ENCODE data around the gene NUMB.

Gene NUMB

DNA sequence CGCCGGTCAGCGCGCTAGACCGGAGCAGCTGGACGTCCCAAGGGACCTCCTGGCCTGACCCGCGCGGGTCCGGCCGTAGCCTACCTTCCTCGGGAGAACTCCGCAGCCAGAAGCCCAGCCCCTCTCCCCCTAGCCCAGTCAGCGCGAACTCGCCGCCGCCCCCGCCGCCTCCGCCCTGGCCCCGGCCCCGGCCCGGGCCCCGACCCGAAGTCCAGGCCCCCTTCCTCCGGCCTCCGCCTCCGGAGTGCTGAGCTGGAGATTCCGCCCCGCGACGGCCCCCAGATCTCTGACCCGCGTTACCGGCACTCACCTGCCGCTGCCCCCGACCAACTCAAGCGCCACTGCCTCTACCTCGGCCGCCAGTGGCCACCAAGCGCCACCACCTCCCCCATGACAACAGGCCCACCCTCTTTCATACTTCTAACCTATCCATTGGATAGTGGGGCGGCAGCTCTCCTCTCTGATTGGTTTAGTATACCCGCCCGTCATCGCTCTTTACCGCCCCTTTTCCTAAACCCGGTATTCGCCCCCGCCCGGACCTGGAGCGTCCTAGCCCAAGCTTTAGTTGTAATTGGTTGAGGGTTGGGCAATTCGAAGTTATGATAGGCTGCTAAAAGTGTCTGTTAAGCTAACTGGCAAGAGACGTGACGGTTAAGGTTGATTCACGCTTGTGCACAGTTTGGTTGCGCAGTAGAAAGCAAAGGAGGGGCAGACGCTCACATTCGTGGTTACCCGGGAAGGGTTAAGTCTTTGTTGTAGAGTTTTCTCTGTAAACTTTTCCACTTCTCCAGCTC is at the start of gene NUMB:
Gene NUMB, minus strand, starts transcription at position 364 of the 794 bp plus-strand sequence. CDS start 102,795 bp downstream, outside the sequence.
- DNase-seq, result peak; percentile 96

DNA sequence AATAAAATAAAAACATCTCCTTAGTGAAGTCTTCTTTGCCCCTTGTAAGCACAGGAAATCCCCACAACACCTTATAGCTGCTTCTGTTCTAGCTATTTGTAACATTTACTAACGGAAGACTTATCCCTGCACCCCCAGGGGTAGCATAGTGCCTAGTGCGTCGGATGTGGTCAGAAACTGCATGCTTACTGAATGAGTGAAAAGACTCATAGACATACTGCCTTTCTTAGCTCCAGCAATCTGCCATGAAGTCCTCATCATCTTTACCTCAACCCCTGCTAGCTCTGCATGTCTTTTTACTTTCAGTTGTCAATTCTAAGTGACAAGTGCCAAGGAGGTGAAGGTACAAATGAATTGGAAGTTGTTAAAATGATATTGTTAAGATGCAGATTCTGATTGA is 45.3 kb upstream of the NUMB start:
- DNase-seq, result no peak

DNA sequence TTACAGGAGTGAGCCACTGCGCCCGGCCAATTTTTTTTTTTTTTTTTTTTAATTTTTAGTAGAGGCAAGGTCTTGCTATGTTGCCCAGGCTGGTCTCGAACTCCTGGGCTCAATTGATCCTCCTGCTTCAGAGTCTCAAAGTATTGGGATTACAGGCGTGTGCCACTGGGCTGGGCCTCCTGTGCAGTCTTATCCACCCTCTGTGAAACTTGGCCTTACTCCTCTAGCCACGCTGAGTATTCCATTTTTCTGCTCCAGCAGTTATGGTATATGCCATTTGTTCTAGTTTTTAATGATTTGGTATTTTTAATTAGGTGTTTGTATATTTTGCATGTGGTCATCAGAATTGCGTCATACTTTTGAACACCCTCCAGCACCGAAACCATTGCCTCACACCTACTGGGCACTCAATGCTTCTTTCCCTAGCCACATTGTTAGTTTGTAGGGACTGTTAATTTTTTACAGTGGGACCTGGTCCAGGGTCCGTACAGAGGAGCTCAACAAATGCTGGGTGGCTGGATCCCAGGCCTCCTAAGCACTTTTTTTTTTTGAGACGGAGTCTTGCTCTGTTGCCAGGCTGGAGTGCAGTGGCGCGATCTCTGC is 43.8 kb upstream of the NUMB start:
- DNase-seq, result no peak

DNA sequence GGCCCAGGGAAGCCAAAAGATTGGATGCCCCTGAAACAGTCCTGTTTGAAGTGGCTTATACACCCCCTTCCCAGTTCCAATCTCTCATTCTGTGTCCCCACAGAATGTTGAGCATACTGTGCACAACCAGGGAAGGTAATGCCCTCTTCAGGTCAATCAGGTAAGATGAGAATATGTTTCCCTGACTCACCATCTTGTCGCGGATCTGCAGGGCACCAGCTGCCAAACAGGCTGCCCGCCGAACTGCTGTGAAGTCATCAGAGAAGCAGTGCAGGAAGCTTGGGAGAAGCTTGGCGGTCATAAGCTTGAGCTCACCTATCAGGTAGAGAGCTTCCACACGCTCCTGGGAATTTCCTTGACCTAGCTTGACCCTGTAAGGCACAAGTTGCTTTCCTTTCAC is 42.0 kb upstream of the NUMB start:
- no peak for DNase-seq

DNA sequence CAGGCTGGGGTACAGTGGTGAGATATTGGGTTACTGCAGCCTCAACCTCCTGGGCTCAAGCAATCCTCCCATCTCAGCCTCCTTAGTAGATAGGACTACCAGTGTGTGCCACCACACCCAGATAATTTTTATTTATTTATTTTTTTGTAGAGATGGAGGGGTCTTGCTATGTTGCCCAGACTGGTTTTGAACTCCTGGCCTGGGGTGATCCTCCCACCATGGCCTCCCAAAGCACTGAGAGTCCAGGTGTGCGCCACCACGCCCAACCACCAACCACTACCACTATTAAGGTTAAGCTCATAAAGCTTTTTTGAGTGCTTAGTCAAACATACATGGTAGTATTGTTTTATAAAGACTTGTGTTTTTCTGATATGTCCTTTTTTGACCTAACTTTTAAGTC is 36.2 kb upstream of the NUMB start:
- no peak for DNase-seq

DNA sequence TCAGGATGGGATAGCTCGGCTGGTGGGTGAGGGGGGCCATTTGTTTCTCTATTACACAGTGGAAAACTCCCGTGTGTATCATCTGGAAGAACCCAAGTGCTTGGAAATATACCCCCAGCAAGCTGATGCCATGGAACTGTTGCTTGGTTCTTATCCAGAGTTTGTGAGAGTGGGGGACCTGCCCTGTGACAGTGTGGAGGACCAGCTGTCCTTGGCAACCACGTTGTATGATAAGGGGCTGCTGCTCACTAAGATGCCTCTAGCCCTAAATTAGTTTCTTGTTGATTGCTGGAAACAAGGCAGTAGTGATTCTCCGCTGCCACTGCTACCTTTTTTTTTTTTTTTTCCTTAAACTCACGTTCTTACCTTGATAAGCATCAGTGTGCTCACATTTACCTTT is 34.3 kb upstream of the NUMB start:
- no peak for DNase-seq

DNA sequence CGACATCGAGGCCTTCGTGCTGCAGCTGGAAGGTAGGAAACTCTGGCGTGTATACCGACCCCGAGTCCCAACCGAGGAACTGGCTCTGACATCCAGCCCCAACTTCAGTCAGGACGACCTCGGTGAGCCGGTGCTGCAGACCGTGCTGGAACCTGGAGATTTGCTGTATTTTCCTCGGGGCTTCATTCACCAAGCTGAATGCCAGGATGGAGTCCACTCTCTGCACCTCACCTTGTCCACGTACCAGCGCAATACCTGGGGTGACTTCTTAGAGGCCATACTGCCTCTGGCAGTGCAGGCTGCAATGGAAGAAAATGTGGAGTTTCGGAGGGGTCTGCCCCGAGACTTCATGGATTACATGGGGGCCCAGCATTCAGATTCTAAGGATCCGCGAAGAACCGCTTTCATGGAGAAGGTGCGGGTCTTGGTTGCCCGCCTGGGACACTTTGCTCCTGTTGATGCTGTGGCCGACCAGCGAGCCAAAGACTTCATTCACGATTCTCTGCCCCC is 33.8 kb upstream of the NUMB start:
- no peak for DNase-seq

DNA sequence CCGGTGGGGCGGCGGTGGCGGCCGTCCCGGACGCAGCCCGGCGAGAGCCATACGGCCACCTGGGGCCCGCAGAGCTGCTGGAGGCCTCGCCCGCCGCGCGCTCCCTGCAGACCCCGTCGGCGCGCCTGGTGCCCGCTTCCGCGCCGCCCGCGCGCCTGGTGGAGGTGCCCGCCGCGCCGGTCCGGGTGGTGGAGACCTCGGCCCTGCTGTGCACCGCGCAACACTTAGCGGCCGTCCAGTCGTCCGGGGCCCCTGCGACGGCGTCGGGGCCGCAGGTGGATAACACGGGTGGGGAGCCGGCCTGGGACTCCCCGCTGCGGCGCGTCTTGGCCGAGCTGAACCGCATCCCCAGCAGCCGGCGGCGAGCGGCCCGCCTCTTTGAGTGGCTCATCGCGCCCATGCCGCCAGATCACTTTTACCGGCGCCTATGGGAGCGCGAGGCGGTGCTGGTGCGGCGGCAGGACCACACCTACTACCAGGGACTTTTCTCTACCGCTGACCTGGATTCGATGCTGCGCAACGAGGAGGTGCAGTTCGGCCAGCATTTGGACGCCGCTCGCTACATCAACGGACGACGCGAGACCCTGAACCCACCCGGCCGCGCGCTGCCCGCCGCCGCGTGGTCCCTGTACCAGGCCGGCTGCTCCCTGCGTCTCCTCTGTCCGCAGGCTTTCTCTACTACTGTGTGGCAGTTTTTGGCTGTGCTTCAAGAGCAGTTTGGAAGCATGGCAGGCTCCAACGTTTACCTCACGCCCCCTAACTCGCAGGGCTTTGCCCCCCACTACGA is 33.1 kb upstream of the NUMB start:
- peak; percentile 80 for DNase-seq

DNA sequence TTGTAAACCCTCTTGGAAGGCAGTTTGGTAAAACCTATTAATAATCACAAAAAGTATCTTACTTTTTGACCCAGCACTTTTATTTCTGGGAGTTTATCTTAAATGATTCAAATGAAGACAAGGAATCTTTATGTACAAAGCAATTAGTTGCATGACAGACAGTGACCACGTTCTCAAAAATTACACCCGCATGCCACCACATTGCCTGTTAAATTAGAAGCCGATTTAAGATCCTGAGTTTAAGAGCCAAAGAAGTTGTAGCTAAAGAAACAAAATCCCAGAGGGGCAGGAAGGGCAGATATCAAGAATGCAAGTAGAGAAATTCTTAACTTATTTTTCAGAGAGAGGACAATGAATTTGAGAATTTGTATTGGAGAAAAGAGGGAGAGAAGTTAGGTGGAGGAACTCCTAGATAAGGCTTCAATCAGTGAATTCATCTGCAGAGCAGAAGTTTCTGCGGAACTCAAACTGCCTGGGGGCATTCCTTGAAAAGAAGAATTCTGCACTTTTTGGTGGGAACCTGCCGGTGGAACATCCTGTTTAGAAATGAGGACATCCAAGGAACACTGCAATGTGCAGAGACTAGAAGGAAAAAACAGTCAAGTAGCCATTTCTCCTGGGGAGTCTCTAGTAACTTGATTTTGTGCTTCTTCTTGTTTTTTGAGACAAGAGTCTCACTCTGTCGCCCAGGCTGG is 31.3 kb upstream of the NUMB start:
- DNase-seq, result no peak

DNA sequence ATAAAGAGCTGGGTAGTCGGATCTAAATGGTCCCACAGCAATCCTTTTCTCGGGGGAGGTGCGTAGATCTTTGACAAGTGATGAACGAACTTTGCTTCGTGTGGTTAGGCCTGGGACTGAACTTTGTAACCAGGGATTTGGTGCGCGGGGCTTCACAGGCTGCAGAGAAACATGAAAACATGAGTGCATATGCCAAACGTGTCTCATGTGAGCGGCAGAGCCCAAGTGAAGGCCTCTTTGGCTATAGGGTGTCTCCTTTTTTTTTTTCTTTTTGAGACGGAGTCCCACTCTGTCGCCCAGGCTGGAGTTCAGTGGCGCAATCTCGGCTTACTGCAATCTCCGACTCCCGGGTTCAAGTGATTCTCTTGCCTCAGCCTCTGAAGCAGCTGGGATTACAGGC is 20.3 kb upstream of the NUMB start:
- no peak for DNase-seq

DNA sequence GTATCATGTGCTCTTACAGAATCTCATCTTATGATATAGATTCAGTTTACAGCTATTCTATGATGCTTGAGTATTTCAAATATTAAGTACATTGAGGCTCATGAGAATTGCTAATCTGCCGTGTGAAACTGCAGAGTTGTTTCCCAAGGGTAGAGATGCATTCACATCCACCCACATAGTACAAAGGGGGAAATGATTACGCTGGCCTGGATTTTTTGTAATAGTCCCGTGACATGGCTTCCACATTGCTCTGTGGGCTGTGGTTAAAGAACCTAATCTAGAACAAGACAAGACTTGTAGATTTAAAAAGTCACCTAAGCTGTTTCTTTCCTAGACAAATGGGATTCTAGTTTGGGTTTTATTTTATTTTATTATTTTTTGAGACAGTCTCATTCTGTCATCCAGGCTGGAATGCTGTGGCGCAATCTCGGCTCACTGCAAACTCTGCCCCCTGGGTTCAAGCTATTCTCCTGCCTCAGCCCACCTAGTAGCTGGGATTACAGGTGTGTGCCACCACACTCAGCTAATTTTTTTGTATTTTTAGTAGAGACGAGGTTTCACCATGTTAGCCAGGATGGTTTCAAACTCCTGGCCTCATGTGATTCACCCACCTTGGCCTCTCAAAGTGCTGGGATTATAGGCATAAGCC is 19.4 kb upstream of the NUMB start:
- DNase-seq, result no peak

DNA sequence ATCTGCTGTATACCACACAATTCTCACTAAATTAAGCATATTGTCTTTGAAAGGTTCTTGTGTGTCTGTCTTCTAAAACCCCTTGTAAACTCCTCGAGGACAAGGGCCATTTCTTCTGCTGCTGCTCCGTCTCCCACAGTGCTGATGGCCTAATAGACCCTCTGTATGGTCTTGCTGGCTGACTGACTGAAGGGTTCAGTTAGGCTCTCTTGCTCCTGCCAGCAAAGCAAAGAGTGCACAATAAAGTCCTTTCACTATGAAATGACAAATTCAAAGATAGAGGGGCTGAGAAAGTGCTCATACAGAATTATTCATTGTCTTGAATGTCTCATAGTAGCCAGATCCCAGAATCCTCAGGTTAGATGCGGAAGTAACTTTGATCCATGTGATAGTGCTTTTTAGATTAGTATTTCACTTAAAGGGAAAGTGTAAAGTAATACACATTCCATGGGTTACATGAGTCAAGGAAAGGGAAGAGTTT is 18.1 kb upstream of the NUMB start:
- no peak for DNase-seq

DNA sequence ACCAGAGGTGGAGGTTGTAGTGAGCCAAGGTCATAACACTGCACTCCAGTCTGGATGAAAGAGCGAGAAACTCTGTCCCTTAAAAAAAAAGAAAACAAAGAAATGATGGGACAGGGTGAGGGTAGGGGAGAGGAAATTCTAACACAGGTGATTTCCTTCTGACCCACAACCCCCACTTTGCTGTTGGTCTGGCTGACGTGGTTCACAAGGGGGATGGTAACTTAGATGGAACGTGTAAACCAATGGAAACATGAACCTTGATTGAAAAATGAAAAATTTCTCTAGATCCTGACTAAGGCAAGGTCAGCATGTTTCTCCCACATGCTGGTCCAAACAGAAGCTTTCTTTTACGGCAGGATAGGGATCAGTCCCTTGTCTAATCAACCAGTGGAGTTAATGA is 16.6 kb upstream of the NUMB start:
- no peak for DNase-seq

DNA sequence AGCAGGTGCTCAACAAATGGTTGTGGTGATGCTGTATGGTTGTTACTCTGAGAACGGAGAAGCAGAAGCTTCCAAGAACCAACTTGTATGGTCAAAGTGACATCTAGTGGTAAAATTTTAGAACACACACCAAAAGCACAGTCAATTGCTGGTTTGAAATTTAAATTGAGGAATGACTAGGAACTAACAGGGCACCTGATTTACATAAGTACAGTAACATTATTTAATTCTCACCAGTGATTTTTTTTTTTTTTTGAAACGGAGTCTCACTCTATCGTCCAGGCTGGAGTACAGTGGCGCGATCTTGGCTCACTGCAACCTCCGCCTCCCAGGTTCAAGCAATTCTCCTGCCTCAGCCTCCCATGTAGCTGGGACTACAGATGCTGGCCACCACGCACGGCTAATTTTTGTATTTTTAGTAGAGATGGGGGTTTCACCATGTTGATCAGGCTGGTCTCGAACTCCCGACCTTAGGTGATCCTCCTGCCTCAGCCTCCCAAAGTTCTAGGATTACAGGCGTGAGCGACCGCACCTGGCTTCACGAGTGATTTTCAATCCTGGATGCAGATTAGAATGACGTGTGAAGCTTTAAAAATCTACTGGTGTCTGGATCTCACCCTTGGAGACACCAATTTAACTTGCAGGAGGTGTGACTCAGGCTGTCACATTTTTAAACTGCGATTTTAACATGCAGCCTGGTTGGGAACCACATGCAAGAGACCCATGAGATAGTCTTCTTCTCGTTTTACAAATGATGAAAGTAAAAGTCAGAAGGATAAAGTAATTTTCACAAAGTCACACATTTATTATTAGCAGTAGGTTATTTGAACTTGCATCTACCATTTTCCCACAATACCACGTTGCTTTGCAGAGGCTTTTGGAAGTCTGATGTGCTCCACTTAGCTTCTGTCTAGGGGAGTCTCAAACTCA is 14.1 kb upstream of the NUMB start:
- no peak for DNase-seq

DNA sequence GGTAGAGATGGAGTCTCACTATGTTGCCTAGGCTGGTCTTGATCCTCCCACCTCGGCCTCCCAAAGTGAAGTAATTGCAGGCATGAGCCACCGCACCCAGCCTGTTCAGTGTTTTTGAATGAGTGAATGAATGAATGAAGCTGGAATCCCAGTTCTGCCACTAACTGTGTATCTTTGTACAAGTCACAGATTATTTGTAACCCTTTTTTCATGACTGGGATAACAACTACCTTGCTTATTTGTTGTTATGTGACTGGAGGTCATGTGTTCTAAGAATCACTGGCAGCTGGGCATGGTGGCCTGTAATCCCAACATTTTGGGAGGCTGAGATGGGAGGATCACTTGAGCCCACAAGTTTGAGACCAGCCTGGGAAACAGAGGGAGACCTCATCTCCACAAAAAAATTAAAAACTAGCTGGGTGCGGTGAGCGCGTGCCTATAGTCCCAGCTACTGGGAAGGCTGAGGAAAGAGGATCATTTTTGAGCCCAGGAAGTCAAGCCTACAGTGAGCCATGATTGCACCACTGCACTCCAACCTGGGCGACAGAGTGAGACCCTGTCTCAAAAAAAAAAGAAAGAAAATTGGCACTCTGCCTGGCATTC is 13.3 kb upstream of the NUMB start:
- DNase-seq, result no peak

DNA sequence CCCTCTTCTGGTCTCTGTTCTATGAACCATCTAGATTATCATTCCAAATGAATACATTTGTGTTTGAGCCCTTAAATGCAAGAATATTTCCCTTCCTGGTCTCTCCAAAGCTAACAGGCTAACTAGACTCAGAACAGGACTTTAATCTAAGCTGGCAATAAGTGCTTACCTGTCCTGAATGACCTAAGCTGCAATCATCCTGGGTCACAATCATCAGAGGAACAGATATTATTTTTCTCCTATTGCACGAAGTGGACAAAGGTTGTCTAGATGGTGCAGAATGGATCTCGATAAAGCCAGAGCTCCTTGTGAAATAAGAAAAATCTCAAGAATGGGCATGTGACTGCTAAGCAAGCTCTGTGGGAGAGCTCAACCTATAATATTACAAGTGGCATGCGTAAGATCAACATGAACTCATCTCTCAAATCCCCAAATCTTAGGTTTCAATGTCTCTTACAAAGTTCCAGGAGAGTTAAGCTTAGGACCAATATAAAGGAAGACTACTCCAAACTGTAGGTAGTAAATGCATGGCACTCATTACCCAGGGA is 10.6 kb upstream of the NUMB start:
- no peak for DNase-seq

DNA sequence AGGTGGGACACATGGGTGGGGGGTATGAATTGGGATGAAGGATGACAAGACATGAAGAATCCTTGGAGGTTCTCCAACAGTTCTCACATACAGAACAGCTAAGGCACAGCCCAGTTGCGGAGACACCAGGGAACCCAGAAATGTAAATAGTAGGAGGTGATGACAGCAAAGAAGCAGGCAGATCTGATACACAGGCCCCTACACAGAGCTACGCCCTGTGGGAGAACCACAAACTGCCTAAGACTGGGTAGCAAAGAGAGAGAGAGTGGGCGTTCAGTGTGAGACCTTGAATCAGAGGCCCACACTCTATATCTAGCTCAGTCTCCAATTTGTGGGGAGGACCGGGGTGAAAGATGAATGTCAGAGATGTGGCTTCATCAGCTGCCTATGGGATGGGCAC is 9.5 kb upstream of the NUMB start:
- DNase-seq, result peak; percentile 65

DNA sequence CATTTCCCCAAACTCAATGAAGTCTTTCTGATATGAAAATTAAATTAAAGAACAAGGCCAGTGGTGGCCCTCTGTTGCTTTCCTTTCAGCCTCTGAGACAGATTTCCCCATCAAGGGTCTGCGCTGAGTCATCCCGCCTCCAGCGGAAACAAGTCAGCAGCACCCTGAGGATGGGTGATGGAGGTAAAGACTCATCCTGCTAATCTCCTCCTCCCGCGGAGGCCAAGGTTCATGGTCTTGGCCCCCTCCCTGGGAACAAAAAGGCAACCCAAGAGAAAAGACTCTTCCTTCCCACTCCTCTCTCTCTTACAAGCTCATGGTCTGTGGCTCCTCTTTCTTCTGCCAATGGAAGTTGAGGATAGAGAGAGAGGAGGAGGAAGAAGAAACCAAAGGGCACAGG is 9.0 kb upstream of the NUMB start:
- DNase-seq, result peak; percentile 89

DNA sequence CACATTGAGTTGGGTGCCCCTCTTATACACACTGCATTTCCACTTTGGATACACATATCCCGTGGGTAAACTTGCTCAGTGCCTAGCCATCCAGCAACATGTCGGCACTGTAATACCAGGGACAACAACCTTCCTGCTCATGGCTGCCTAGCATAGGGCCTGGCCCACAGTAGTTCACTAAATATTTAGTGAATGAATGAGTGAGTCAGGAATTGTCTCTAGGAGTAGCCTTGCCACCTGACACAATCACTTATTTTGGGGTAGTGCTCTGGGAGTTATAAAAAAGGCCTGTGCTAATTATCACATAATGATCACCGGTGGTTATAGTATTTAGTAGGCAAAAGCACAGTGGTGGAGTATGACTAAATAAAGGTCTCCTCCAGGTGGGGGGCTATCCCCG is 8.5 kb upstream of the NUMB start:
- no peak for DNase-seq

DNA sequence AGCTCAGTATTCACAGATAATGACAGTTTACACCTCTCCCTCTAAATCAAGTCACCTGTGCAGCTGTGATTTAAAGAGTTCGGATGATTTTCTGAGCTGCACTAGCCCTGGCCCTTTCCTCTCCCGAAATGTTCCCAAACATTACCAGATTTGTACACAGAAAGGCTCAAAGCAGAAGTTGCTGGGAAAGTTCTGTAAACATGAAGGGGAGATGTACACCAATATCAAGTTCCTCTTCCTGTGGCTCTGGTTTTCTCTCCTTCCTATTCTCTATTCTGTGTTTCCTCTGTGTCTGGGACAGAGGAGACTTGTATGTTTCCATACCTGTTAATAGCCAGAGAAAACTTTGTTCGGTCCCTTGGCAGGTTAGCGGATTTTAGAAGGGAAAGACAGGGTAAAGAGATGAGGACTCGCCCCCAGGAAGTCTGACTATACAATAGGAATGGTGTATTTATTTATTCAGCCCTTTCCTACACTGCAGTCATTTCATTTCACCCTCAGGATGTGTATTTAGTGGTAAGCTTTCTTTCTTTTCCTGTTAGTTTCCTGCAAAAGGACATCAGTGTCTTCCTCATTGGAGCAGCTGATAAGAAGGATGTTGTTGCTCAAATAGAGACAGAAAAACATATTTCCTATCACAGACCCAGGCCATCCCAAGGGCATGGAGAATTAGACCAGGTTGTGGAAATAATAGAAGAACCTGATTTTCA is 7.6 kb upstream of the NUMB start:
- no peak for DNase-seq
